HG03108 (cell line): ENCODE data around the gene DOCK8.

Source experiments
- ATAC-seq: cut with Tn5 transposase; IDR thresholded peaks from one replicate; pipeline ENCODE4 v1.9.1; 2021; ENCODE audit warnings: moderate library complexity; ENCODE audit not compliant: unreplicated experiment

The DOCK8 gene

GRCh38 chr9:450561-450960 lies 235.9 kb downstream of the DOCK8 start:
- ATAC-seq = no peak

DNA sequence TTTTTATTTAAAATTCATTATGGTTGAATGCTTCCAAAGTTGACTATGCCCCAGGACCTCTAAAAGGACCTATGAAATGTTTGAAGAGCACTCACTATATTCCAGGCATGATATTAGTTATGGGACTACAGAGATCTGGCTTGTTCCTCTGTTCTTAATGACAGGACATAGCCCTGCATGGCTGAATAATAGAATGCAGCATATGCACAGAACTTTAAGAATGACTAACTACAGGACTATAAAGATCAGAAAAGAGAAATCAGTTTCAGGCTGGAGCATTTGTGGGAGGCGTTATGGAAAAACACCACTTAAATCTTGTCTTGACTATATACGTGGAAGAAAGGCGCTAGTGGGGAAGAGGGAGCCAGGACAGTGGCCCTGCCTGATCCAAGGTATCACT lies 239.2 kb downstream of the DOCK8 start:
- no peak for ATAC-seq

DNA sequence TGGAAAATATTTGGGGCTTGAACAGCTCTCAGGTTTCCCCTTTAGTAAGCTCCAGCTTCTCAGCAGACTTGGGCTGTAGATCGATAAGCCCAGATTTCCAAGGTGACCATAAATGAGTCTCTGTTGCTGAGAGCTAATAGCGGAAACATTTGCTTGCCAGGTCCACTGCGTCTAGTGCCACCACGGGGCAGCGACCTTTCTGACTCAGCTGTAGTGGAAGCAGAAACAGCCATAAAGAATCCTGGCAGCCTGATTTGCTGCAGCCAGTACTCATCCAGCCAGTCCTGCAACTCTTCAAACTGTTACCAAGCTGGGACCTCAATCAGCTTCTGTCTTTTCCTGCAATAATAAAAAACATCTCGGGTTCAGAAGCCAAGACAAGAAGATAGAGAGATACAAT lies 241.7 kb downstream of the DOCK8 start:
- ATAC-seq = no peak

GRCh38 chr9:458590-458989 lies 243.9 kb downstream of the DOCK8 start:
- ATAC-seq = no peak

DNA sequence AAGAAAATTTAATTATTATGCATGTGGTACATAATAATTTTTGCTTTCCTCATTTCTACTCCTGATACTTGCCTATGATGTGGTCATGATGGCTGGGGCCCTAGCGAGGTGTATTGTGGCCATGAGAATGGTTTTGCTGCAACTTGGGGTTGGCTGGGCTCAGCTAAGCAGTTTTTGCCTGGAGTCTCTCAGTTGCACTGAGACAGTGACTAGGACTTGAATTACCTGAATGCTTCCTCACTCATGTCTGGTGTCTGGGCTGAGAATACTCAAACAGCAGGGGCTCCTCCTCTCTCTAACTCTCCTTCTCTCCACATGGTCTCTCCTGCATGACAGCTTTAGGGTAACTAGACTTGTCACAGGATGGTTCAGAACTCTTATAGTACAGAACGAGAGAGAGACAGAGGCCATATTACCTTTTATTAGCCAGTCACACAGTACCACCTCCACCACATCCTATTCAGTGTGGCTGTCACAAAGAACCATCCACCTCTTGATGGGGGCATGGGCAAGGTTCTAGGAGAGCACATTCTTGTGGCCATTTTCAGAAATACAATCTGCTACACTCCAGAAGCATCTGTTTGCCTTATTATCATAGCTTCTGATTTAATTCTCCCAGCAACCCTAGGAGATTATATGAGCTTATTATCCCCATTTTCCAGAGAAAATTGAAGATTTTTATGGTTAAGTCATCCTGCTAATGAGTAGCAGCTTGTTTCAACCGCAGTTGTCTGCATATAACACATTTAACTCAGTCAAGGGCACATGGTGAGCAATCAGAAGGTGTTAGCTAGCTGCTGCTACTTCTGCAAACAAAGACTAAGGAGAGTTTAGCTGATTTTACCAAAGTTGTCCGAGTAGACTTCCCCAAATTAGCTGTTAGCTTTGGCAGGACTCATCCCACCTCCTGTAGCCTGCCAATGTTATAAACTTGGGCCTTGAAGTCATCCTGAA lies 245.1 kb downstream of the DOCK8 start:
- no peak for ATAC-seq

GRCh38 chr9:462121-462520 lies 247.5 kb downstream of the DOCK8 start:
- no peak for ATAC-seq

- no peak for ATAC-seq
Measured at GRCh38 chr9:462606-463005, 247.9 kb downstream of the DOCK8 start.

- no peak for ATAC-seq
Measured at GRCh38 chr9:463455-464171, 248.9 kb downstream of the DOCK8 start.

- ATAC-seq = no peak
Measured at GRCh38 chr9:466747-467146, 252.1 kb downstream of the DOCK8 start.

GRCh38 chr9:468766-469426 lies 254.2 kb downstream of the DOCK8 start:
- ATAC-seq = no peak

DNA sequence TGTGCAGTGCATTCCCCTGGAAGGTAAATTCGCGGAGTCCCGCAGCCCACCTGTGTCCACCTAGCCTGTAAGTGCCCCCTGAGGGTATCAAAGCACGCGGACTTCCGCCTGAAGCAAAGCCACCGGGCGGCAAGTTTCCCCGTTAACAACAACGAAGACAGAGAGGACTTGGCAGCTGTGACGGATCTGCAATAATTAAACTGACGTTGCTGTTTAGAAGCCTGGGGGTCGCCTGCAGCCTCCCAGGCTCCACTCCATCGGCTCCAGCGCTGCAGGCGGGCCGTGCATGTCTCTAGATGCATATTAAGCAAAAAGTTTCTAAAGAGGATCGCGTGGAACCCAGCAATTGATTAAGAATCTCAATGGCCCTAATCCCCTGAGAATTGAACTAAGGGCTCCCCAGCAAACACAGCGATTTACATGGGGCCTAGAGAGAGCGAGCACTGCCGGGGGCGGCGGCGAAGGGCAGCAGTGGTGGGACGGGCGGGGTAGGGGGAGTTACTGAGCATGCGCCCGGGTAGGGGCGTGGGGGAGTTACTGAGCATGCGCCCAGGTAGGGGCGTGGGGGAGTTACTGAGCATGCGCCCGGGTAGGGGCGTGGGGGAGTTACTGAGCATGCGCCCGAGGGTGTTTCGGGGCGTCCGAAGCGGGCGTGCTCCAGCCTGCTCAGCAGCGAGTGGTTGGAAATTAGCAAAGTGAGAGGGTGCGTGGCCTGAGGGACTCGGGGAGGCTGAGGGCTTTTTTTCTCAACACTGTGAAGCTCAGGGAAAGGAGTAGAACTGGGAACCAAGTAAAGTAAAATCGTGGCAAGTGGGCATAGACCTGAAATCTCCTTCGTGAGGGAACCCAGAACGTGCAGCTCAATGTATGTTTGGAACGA lies 255.2 kb downstream of the DOCK8 start:
- ATAC-seq = peak; percentile 87

DNA sequence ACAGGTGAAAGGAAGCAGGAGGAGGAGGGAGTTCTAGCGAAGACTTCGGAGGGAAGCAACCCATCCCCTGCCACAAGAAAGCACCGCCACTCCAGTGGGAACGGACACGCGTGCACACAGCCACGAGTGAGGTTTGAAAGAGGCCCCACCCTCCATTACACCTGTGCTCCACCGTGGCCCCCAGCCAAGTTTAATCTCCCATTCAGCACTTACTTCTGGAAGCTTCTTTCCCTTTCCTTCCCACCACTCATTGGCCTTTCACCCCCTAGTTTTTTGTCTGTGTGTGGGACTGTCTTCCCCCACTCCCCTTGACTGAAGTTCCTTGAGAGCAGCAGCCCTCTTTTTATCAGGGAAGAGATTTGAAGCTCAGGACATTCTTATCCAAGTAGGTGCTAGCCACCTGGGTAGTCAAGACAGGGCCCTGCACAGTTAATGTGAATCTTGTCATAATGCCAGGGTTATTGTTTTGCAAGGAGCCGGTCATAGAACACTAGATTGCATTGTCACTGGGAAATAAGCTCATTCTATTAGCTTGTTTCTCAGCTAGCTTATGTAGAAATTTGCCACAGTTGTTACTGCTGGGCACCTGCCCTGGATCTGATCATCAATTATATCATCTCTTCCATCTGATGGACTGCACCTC lies 256.0 kb downstream of the DOCK8 start:
- no peak for ATAC-seq

DNA sequence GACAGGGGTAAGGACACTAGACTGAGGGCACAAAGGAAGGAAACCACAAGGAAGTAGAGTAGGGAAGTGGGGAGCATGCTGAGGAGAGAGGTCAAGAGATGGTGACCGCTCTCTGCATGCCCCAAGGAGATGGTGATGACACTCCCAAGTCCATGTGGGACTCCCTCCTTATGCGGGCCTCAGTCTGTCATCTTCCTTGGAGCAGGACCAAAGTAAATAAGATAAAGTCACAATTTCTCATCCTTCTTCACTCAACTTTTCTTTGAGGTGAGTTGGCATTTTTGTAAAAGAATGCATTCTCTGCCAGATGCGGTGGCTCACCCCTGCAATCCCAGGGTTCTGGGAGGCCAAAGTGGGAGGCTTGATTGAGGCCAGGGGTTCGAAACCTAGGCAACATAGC lies 256.7 kb downstream of the DOCK8 start:
- no peak for ATAC-seq

GRCh38 chr9:472479-473075 lies 257.9 kb downstream of the DOCK8 start:
- no peak for ATAC-seq

- no peak for ATAC-seq
Measured at GRCh38 chr9:477193-477592, 262.5 kb downstream of the DOCK8 start.

DNA sequence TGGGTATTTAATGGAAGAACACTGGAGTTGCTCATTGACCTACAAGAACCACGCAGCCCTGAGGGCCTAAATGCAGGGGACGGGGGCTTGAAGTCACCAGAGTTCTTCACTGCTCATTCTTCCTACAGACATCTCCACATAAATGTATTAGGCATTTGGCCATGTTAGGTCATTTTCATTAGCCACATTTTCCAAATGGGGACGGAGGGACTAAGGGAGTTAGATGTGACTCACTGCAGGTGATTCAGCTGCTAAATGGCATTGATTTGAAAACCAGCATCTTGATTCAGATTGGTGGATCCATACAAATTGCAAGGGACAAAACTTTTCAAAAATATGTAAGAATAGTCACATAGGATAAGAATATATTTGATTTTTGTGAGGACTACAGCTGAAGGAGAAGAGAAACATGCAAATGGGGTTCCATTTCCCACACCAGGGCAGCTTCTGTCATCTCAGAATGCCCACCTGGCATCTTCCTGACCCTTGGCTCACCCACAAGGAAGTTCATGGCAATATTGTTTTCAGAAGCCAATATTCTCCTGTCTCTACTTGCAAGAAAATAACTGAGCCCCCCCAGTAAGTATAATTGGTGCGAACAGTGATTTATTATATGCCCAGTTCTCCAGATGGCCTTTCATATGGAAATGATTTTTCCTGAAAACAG lies 264.8 kb downstream of the DOCK8 start:
- no peak for ATAC-seq

- ATAC-seq = no peak
Measured at GRCh38 chr9:479971-480350, 265.3 kb downstream of the DOCK8 start.

DNA sequence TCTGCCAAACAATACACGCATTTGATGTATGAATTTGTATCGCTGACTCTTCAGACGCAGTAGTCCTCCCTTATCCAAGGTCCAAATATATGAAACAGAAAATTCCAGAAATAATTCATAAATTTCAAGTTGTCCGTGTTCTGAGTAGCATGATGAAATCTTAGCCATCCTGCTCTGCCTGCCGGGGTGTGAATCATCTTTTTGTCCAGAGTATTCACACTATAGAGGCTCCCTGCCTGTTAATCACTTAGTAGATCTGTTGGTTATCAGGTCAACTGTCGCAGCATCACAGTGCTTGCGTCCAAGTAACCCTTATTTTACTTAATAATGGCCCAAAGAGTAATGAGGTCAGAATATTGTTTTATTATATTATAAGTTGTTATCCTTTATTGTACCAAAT lies 268.1 kb downstream of the DOCK8 start:
- ATAC-seq = no peak

- no peak for ATAC-seq
Measured at GRCh38 chr9:486156-486555, 271.5 kb downstream of the DOCK8 start.
